Skeletal muscle cell (primary cell): ENCODE results near the gene WSB1.
A peak's percentile ranks its signal among the peaks of the same experiment; 100 is the strongest.

Experiments used
- DNase-seq: peaks from one replicate; pipeline ENCODE4 v3.0.0-alpha.2; 2010; ENCODE audit warnings: low read depth
- H3K4me3 ChIP-seq: 2 replicates; pipeline ENCODE4 v1.5.1; 2011; ENCODE audit warnings: low read depth, mild to moderate bottlenecking, control low read depth, low read length, moderate library complexity

Gene WSB1

DNA sequence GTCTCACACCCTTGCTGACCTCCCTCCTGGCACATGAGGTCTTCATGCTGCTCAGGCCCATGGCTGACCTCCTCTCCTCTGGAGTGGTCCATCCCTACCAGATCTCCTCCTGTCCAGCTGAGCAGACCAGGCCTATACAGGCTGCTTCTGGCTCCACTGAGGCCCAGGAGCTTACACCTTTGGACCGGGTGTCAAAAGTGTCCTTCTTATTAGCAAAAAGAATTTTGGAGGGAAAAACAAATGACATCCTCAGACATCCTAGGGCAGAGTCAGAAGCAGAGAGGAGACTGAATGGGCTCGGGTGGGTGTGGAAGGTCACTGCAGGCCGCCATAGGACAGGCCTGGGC is 38.1 kb downstream of the WSB1 start:
- no peak overlapping the region for H3K4me3 ChIP-seq
- no peak for DNase-seq

DNA sequence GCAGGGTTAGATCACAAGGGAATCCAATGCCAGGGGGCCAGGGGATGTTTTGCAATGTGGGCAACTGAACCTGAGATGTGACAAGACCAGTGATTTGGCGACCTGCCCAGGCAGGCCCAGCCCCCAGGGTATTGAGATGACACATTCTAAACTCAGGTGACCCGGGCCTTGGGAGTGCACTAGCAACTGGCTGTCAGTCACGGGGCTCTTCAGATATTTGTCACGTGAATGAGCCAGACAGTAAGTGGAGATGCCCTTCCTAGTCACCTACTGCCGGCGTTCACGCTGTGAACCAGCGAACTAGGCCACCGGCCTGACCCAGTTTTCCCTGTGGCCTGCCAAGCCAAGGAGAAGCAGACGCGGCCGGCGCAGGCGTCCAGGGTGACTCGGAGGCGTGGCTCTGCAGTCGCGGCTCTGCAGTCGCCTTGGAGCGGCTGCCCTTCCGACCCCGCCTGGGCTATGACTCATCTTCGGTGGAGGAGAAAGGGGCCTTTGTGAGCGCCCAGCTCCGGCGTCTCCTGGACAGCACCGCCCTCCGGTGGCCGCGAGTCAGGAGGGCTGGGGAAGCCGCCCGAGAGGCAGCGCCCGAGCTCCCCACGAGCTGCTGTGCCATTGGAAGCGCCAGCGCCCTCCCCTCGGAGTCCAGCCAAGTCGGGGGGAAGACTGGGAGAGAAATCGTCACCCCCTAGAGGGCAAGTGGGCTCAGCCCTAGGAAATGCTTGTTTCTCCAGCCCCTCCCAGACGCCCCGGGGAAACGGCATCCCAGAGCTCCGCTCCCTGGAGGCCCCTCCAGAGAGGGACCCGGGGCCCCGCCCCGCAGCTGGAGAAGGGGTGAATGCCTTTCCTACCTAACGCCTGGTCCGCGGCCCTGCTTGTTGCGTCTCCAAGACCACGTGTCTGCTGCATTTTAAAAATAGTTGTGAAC is 38.8 kb downstream of the WSB1 start:
- H3K4me3 ChIP-seq: peak overlapping the region; percentile 48

DNA sequence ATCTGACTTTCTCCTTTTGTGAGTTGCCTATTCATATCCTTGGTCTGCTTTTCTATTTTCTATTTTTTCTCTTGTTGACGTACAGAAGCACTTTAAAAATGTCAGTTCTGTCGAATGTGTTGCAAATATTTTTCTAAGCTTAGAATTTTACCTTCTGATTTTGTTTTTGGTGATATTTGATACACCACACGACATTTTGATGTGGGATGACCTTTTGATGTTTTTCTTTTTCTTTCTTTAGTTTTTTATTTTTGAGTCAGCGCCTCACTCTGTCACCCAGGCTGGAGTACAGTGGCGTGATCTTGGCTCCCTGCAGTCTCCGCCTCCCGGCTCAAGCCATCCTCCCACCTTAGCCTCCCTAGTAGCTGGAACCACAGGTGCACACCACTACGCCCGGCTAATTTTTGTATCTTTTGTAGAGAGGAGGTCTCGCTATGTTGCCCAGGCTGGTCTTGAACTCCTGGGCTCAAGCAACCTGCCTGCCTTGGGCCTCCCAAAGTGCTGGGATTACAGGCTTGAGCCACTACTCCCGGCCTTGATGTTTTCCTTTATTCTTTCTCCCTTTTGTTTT is 39.6 kb downstream of the WSB1 start:
- H3K4me3 ChIP-seq: peak overlapping the region; percentile 48
- no peak for DNase-seq

More for the DNA sequence above, 38.8 kb downstream of the WSB1 start:
- DNase-seq: peak; percentile 84

DNA sequence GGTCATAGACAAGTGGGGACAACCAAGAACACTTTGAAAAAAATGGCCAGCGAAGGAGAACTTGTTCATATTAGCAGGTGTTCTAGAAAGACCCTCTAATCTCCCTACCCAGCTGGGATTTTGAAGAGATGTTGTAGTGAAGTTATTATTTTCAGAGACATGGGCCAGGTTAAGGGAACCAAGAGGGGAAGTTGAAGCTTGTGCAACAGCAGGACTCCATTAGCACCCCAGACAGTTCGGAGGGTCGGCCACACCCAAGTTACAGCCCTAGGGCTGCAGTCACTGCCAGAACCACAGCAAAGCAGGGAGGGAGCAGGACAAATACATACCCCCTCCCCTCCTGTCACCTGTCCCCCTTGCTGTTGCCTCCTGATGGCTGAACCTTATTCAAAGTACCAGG is 42.3 kb downstream of the WSB1 start:
- H3K4me3 ChIP-seq: no peak overlapping the region
- DNase-seq: no peak

DNA sequence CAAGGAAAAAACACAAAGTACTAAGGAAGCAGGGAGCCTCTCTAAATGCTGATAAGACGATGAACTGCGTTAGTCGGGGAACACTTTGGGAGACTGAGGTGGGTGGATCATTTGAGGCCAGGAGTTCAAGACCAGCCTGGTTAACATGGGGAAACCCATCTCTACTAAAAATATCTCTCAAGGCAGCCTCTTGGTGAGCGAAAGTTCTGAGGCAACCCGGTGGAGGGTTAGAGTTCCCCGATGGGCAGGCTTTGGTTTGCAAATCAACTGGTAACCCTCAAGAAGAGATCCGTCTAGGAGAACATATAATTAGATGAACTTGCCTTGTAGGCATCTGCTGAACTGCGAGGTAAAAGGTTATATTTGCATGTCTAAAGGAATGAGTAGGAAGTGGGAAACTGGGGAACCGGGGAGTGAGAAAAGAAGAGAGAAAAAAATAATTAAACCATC is 44.6 kb downstream of the WSB1 start:
- no peak for DNase-seq
- H3K4me3 ChIP-seq: no peak overlapping the region

DNA sequence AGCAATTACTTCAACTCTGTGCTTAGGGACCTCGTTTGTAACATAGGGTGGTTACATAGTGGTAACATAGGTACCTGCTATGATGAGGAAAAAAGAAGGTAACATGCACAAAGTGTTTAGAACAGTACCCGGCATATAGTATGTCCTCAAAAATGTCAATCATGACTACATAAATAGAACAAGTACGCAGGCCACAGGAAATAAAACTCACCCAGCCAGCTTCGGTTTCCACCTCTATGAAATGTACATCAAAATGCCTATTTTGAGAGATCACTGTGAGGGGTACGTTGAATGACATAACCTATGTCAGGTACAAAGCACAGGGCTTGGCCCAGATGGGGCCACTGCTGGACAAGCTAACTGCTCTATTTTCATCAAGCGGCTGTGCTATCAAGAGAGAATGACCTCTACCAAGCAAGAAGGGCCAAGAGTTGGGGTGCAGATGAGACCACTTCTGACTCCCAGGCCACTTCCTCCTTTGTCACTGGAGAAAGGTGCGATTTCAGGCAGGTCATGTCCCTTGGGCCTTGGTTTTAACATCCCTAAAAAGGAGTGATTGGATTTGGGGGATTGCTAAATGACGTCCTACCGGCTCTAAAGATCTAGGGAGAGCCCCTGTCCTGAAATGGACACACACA is 45.4 kb downstream of the WSB1 start:
- no peak overlapping the region for H3K4me3 ChIP-seq
- DNase-seq: no peak

DNA sequence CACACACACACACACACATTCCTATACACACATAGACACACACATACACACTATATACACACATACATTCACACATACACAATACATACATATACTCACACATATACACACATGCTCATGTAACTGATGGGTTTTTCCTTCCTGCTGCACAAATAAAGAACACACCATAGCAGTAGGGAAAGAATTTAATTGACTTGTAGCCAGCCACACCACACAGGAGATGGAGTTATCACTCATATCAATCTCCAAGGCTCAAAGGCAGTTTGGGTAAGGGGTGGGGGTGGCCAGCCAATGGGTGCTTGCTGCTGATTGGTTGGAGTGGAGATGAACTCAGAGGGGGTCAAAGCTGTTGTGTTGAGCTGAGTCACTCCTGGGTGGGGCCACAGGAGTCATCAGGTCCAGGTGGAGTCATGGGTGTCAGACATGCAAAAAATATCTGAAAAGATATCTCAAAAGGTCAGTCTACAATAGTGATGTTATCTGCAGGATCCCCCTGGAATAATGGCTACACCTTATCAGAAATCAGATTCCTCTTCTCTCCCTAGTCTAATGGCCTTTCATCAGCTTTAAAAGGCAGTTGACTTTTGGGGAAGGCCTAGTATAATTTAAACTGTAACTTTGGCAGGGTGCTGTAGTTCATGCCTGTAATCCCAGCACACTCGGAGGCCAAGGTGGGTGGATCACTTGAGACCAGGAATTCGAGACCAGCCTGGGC is 46.1 kb downstream of the WSB1 start:
- no peak for DNase-seq
- H3K4me3 ChIP-seq: no peak overlapping the region

DNA sequence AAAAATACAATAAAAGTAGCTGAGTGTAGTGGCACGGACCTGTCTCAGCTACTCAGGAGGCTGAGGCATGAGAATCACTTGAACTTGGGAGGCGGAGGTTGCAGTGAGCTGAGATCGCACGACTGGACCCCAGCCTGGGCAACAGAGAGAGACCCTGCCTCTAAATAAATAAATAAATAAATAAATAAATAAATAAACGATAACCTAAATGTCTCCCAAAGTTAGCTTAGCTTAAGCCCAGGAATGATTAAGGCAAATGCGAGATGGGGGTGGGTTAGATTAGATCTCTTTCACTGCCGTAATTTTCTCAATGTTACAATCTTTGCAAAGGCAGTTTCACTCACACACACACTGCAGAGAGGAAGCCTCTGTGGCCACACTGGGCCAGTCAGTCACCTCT is 46.7 kb downstream of the WSB1 start:
- DNase-seq: no peak
- H3K4me3 ChIP-seq: no peak overlapping the region

DNA sequence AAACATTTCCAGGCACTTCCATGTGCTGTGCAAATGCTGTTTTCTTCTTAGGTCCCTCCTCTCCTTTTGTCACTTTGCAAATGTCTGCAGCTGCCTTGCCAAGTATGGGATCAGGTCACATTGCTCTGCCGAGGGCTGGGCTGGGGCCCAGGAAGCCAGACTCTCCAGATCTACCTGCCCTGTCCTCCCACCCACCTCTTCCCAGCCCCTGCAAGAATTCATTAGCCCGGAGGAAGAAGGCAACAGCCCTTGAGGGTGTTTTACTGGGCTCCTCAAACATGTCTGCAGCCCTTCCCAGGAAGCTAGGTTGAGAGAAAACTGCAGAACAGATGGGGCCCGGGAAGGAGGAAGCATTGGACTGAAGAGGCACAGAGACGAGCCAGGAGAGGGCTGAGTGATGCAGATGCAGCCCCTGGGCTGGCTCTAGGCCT is 47.1 kb downstream of the WSB1 start:
- DNase-seq: no peak
- H3K4me3 ChIP-seq: no peak overlapping the region

DNA sequence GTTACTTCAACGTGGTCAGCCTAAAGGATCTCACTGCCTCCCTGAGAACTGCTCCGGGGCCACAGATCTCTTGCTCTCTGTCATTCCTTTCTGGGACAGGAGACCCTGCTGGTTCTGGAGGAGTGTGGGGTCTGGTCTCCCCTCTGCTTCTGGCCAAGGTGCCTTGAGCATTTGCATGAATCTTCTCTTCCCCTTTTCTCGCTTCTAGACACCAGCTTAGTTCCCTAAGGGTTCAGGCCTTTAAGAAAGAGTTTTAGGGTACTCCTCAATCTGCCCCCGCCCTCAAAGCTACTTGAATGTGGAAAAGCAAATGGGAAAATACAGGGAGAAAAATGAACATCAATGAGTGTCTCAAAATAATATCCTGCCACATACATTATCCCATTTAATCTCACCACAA is 48.1 kb downstream of the WSB1 start:
- DNase-seq: no peak
- no peak overlapping the region for H3K4me3 ChIP-seq

DNA sequence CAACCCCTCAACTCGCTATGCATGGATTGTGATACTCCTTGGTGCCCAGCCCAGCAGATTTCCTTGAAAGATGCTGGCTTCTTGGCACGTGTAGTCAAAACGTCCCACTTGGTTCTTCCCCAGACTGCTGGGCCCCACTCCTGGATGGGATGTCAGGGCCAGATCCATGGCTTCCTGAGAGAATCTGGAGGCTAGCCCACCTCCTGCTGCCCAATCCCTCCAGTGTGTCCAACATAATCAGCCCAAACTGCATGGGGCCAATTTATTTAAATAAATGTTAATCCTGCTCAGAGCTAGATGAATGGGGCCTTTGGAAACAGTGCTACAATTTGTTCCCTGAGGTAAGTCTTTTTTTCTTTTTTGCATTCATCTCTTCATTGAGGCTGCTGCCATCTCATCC is 49.4 kb downstream of the WSB1 start:
- H3K4me3 ChIP-seq: no peak overlapping the region
- no peak for DNase-seq

DNA sequence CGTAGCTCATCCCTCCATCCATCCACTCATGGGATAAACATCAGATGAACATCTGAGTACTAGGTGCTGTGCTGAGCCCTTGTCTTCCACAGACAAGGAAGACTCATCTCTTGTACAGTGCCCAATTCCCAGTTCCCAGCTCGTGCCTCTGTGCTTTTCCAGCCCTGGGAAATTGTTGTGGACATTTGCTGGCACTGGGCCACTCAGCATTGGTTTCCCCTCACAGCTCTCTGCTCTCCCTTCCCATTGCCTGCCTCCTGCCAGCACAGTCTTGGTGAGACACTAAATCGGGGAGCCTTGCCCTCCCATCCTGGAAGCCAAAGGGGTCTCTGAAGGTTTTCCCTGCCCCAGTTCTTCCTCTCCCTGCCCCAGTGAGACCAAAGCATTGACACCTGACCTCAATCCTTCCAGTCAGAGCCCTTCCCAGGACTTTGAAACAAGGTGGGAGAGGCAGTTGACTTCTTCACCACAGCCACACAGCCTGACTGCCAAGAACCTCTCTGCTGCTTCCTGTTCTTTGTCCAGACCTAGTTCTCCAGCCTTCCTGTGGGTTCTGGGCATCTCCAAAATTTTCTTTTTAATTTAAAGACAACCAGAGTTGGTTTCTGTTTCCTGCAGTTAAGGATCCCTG is 50.2 kb downstream of the WSB1 start:
- no peak for DNase-seq
- H3K4me3 ChIP-seq: no peak overlapping the region

DNA sequence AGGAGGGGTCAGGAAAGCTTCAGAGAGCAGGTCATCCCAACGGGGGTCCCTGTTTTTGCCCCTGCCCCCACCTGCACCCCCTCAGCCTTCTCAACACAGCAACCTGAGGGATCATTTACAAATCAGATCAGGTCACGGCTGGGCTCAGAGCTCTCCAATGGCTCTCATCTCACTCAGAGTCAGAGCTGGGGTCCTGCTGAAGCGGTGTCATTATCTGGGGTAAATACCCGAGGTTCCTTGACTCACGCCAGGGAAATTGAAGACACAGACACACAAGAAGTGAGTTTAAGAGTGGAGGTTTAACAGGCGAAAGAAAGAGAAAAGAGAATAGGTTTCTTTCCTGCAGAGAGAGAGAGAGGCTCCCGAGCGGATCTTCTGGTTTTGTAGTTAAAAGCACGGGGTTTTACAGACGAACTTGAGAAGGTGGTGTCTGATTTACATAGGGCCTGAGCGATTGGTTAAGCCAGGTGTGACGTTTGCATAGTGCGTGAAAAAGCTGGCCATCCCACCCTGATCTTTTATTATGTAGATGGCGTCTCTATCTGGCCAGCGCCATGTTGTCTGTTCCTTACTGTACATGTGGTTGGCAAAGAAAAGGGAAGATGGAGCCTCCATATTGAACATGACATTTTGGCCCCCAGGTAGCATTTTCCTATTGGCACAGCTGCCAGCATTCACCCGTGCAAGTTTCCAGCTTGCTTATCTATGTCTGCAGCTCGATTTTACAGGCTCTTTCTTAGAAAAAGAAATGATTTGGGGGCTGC is 51.4 kb downstream of the WSB1 start:
- no peak for DNase-seq
- no peak overlapping the region for H3K4me3 ChIP-seq

DNA sequence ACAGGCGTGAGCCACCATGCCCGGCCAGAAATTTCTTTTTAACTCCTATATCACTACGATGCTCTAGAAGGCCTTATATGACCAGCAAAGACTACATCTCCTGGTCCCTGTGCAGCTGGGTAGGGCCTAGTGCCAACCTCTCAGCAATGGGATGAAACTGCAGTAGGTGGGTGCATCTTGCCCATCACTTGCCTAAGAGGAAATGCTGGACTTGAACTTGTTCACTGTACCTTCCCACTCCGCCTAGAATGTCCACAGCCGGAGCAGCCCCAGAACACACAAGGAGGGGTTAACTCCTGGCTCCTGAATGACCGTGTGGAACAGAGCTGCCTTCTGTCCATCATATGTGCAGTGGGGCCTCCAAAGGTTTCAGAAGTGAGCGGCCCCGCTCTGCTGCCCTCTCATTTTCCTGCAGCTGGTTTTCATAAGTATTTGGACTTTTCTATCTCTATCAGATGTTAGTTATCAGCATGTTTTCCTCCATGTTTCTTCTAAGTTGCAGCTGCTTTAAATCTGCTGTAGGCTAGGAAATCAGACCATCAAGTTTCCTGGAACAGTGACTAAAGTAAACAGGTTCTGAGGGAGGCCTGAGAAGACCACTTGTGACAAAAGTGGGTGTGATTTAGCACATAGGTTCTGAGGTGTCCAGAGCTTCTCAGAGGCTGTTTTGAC is 52.5 kb downstream of the WSB1 start:
- DNase-seq: no peak
- no peak overlapping the region for H3K4me3 ChIP-seq

DNA sequence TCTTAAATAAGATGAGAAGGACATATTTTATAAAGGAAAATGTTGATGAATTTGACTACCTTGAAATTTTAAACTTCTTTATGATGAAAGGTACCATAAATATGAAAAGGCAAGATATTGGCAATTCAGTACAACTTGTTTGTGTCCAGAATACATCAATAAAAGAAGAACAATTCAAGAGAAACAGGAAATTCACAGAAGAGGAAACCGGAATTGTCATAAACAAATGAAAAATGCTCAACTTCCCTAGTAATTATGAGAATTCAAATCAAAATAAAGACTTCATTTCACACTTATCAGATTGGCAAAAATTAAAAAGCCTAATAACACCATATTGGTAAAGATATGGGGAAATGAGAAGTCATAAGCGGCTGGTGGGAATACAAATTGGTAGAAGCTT is 54.3 kb downstream of the WSB1 start:
- no peak overlapping the region for H3K4me3 ChIP-seq
- no peak for DNase-seq

DNA sequence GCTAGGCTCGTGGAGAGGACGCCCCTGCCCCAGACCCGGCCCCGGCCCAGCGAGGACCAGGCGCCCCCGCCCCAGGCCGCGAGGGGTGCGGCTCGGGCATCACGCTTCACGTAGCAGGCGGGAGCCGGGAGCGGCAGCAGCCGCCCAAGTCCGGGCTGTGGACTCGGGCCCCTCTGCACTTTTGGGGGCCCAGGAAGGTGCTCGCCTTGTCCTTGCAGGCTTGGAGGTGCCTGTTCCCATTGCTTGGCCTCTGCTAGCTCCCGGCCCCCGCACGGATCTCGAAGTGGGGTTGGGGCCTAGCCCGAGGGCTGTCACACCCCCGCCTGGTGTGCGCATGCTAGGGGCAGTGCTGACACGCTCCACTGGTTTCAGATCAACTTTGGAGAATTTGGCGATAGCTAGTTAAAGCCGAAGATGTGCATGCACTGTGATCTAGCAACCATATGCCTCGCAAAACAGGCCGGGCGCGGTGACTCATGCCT is 55.7 kb downstream of the WSB1 start:
- peak overlapping the region; percentile 41 for H3K4me3 ChIP-seq
- DNase-seq: no peak

DNA sequence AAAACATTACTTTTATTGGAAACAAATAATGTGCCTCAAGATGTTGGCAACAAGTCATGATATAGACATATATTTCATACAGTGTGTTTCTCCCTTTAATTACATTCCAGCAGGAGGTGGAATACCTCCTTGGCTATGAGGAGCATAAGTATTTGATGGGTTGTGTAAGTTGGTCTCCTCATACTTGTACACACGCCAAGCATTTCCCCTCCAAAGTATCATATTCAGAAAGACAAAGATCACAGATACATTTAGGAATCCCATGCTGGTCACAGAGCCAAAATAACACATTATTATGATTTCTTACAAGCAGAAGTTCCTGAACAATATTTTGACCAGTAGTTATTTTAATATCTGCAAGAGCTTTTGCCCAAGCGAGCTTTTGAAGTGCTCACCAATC is 57.8 kb downstream of the WSB1 start:
- no peak overlapping the region for H3K4me3 ChIP-seq
- no peak for DNase-seq

DNA sequence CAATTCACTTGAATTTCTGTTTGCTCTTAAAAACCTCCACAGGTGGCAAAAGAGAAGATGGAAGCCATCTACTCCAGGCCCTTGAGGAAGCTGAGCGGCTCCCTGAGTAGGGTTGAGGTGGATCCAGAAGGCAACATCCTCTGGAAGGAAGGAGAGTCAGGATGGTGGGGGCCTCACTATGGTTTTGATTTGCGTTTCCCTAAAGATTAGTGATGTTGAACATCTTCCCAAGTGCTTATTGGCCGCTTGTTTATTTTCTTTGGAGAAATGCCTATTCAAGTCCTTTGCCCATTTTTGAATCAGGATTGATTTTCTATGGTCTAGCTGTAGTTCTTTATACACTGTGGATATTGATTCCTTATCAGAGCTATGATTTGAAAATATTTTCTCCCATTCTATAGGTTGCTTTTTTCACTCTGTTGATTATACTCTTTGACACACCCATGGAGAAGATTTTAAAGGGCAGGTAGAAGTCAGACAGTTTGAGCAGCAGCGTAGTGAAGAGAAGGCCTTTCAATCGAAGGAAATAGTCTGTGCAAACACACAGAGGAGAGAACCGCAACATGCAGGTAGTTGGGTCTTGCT is 58.6 kb downstream of the WSB1 start:
- H3K4me3 ChIP-seq: no peak overlapping the region

More for the DNA sequence above, 58.6 kb downstream of the WSB1 start:
- no peak for DNase-seq
